ENCODE results near the gene TMEM212. TPM values are rescaled to one million over a fixed set of nuclear protein-coding genes. Genes with fewer than 3 reads are reported as not detected.
A peak's percentile ranks its signal among the peaks of the same experiment; 100 is the strongest.

TMEM212 gene
- not detected for polyA plus RNA-seq (2013, experiment 1 of 2)
- polyA plus RNA-seq (2013, experiment 2 of 2): not detected

DNA sequence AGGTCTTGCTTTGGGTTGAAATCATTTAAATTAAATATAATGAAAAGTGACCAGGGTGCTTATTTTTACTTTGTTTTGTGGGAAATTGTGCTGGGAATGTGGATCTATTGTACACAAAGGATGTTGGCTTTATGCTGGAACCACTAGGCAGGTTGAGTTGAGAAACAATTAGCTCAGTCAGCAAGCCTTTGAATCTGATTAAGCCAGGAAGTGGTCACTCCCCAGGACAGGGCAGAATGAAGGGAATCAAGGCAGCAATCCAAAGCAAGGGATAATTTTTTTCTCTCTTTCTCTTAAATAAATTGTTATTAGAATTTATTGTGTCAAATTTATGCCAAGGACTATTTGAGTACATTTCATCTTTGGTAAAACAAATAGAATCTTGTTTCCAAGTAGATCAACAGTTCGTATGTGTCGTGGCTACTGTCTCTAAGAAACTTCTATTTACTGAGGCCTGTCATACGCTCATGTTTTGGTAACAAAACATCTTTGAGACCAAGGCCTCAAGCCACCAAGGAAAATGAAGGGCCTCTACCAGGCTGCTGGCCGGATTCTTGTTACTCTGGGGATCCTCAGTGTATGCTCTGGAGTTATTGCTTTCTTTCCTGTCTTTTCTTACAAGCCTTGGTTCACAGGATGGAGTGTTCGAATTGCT, at the start of gene TMEM212:
TMEM212 (plus strand) TSS at position 486 of the 655 bp plus-strand sequence; CDS start at position 521, 35 bp downstream.
- Histone ChIP-seq H3K4me1 (ENCODE audit: control insufficient read depth, insufficient read depth, low read length, poor library complexity, severe bottlenecking) (peaks cover 35% of the 10 kb centered on the region), H3K4me3 (ENCODE audit: extremely low read depth, insufficient read depth, low read length, poor library complexity, severe bottlenecking) (no peak within 1 kb of the TSS), H3K27ac (ENCODE audit: low read depth, low read length, severe bottlenecking) (peak within 1 kb of the TSS; percentile 77), H3K9me3 (ENCODE audit: control insufficient read depth, low read length) (no peaks in the 10 kb centered on the region), H3K36me3 (ENCODE audit: control insufficient read depth, insufficient read depth, low read length) (no peaks in the 10 kb centered on the region)
- WGBS, 2 experiments (ENCODE audit: insufficient coverage in 2 of 2): 86 to 91% methylated on average over 4 of the region's 5 CpGs

DNA sequence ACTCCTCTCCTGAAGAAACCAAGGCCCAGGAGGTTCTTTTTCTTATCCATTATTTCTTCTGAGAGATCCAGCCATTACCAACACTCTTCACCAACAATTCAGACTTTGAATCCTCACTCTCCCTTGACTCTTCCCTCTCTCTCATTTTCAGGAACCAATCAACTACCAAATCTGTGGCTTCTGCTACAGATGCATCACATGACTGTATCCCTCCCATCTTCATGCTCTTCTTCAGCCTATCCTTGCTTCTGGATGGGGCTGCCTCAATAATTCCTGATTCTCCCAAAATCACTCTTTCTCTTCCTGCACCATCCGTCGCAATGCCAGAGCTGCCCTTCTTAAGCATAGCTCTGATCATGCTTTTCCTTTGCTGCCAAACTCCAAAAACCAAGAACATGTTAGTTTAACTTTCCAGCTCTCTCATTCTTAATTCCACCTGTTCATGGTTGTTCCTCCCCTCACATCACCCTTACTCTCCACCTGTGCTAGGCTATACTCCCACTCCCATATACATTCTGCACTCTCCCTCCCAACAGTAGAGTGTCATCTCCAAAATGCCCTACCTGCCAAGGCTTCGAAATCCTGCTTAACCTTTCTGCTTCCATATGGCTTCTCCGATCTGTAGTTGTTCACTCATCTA, 46.4 kb upstream of the TMEM212 start:
- peaks cover 17% of the 10 kb centered on the region for H3K4me1 ChIP-seq (ENCODE audit: control insufficient read depth, insufficient read depth, low read length, poor library complexity, severe bottlenecking)
- no peaks in the 10 kb centered on the region for H3K9me3 ChIP-seq (ENCODE audit: control insufficient read depth, low read length)
- no peak overlapping the region for H3K27ac ChIP-seq (ENCODE audit: low read depth, low read length, severe bottlenecking)
- WGBS, 2 experiments (ENCODE audit: insufficient coverage in 2 of 2): 97 to 98% methylated on average over 4 of the region's 4 CpGs
- no peaks in the 10 kb centered on the region for H3K36me3 ChIP-seq (ENCODE audit: control insufficient read depth, insufficient read depth, low read length)
- no peak overlapping the region for H3K4me3 ChIP-seq (ENCODE audit: extremely low read depth, insufficient read depth, low read length, poor library complexity, severe bottlenecking)

DNA sequence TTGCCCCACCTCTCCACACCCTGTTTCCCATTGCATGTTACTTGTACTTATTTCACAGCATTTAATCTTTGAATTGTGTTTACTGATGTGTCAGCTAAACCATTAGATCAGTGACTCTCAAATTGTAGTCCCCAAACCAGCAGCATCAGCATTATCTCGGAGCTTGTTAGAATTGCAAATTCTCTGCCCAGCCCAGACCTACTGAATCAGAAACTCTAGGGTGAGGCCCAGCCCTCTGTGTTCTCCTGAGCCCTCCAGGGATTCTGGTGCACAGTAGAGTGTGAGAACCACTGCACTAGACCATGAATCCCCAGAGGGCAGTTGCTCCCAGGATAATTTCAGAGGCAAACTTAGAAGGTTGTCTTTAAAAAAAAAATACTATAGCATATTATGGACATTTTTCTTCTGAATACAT, 45.9 kb upstream of the TMEM212 start:
- 22 to 57% methylated on average over 1 of the region's 1 CpG for WGBS, 2 experiments (ENCODE audit: insufficient coverage in 2 of 2)
- Histone ChIP-seq H3K27ac (ENCODE audit: low read depth, low read length, severe bottlenecking) (no peak overlapping the region), H3K4me1 (ENCODE audit: control insufficient read depth, insufficient read depth, low read length, poor library complexity, severe bottlenecking) (peaks cover 11% of the 10 kb centered on the region), H3K9me3 (ENCODE audit: control insufficient read depth, low read length) (no peaks in the 10 kb centered on the region), H3K4me3 (ENCODE audit: extremely low read depth, insufficient read depth, low read length, poor library complexity, severe bottlenecking) (no peak overlapping the region), H3K36me3 (ENCODE audit: control insufficient read depth, insufficient read depth, low read length) (no peaks in the 10 kb centered on the region)

DNA sequence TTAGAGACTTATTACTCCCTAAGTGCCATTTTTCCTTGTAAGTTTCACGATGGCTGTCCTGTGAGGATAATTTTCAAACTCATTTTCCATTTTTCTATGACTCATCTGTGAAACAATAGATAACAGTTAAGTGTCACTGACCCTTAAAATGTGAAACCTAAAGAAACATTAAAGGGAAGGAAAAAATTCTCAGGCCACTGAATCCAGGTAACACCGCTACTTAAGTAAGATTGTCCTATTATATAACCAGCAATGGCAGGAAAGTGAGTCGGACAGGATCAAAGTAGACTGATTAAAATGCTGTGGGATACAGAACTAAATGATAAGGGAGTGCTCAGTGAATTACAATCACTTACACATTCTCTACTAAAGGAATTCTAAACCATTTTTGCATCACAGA, 45.3 kb upstream of the TMEM212 start:
- Histone ChIP-seq H3K4me1 (ENCODE audit: control insufficient read depth, insufficient read depth, low read length, poor library complexity, severe bottlenecking) (peaks cover 5% of the 10 kb centered on the region), H3K4me3 (ENCODE audit: extremely low read depth, insufficient read depth, low read length, poor library complexity, severe bottlenecking) (no peak overlapping the region), H3K9me3 (ENCODE audit: control insufficient read depth, low read length) (no peaks in the 10 kb centered on the region), H3K27ac (ENCODE audit: low read depth, low read length, severe bottlenecking) (no peak overlapping the region), H3K36me3 (ENCODE audit: control insufficient read depth, insufficient read depth, low read length) (no peaks in the 10 kb centered on the region)
- WGBS, 2 experiments (ENCODE audit: insufficient coverage in 2 of 2): no CpG with 5 or more reads among the region's 3 CpGs

DNA sequence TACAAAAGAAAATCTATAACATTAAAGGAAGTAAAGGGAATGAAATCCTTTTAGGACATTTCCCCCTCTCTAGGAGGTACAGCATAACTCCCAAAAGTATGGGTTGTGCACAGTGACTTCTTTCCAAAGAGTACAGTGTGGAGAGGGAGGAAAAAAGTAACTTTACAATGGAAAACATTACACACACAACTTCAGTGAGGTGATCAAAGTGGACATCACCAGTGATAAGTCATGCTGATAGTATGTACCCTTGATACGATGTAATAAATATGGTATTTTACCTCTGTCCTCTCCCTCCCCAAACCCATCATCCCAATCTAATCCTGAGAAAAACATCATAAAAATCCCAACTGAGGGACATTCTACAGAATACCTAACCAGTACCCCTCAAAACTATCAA, 43.6 kb upstream of the TMEM212 start:
- Histone ChIP-seq H3K4me3 (ENCODE audit: extremely low read depth, insufficient read depth, low read length, poor library complexity, severe bottlenecking) (no peak overlapping the region), H3K27ac (ENCODE audit: low read depth, low read length, severe bottlenecking) (no peak overlapping the region), H3K9me3 (ENCODE audit: control insufficient read depth, low read length) (no peaks in the 10 kb centered on the region), H3K36me3 (ENCODE audit: control insufficient read depth, insufficient read depth, low read length) (no peaks in the 10 kb centered on the region), H3K4me1 (ENCODE audit: control insufficient read depth, insufficient read depth, low read length, poor library complexity, severe bottlenecking) (peaks cover 4% of the 10 kb centered on the region)
- no CpG with 5 or more reads among the region's 1 CpG for WGBS, 2 experiments (ENCODE audit: insufficient coverage in 2 of 2)

DNA sequence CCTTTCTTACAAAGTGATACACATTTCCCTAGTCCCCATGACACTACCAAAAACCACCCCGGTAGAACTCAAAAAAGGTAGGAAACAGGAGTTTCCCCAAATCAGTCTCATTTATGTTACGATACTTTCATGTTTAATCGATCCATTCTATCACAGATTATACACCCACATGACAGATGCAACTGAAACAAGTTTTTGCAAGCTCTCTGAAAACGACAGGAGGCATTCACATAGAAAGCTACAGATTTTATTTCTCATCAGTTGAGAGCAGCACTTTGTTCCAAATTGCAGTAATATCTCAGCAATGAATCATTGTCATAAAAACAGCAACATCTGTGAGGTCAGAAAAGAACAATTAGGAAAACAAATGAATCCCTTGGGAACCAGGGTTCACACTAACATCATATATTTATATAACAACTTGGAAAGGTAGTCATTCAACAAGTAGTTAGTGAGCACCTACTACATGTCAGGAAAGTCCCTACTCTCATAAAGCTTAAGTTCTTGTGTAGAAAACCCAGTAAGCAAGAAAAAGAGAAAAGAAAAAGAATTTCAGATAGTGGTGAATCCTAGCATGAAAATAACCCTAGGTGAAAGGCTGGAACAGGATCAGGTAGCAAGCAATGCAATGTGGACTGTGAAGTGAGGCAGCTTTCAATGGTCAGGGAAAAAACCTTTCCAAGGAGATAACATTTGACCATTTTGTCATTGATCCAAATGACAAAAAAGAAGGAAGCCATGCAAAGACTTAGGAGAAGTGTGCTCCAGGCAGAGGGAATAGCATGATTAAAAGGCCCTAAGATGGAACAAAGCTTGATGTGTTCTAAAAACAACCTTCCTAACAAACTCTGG, 41.2 kb upstream of the TMEM212 start:
- Histone ChIP-seq H3K4me1 (ENCODE audit: control insufficient read depth, insufficient read depth, low read length, poor library complexity, severe bottlenecking) (peaks cover 21% of the 10 kb centered on the region), H3K36me3 (ENCODE audit: control insufficient read depth, insufficient read depth, low read length) (no peaks in the 10 kb centered on the region), H3K27ac (ENCODE audit: low read depth, low read length, severe bottlenecking) (no peak overlapping the region), H3K9me3 (ENCODE audit: control insufficient read depth, low read length) (no peaks in the 10 kb centered on the region), H3K4me3 (ENCODE audit: extremely low read depth, insufficient read depth, low read length, poor library complexity, severe bottlenecking) (no peak overlapping the region)
- 90 to 92% methylated on average over 3 to 4 of the region's 4 CpGs for WGBS, 2 experiments (ENCODE audit: insufficient coverage in 2 of 2)

DNA sequence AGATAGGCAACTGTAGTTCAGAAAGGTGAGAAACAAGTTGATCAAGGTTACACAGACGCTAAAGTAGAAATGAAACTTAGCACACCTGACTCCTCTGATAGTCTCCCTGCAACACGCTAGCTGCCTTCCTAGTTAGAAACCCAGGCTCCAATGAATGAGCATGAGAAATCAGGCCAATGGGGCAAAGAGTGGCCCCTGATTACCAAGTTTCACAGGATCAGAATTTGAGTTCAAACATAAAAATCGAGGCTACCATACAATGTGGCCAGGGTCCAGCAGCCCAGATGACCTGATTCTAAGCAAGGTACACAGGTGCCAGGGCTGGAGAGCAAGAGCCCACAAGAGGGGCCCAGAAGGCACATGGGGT, 40.6 kb upstream of the TMEM212 start:
- H3K36me3 ChIP-seq (ENCODE audit: control insufficient read depth, insufficient read depth, low read length): no peaks in the 10 kb centered on the region
- H3K9me3 ChIP-seq (ENCODE audit: control insufficient read depth, low read length): no peaks in the 10 kb centered on the region
- H3K4me3 ChIP-seq (ENCODE audit: extremely low read depth, insufficient read depth, low read length, poor library complexity, severe bottlenecking): no peak overlapping the region
- peaks cover 21% of the 10 kb centered on the region for H3K4me1 ChIP-seq (ENCODE audit: control insufficient read depth, insufficient read depth, low read length, poor library complexity, severe bottlenecking)
- H3K27ac ChIP-seq (ENCODE audit: low read depth, low read length, severe bottlenecking): no peak overlapping the region
- WGBS, 2 experiments (ENCODE audit: insufficient coverage in 2 of 2): 92 to 100% methylated on average over 2 to 3 of the region's 3 CpGs

DNA sequence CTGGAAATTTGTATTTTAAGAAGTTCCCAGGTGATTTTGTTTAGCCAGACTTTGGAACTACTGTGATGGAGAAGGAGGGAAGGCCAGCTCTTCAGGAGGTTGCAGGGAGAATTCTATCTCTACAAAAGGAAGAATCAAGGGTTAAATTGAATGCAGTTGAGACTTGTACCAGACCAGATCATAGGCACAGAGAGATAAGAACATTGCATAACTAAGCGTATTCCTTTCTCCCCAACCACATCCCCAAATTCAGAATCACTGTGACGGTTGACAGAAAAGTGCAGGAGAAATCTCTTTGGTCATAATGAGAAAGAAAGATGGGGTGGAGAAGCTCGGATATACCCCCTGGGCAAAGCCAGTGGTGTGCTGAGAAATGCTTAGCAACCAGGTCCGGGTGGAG, 40.1 kb upstream of the TMEM212 start:
- H3K36me3 ChIP-seq (ENCODE audit: control insufficient read depth, insufficient read depth, low read length): no peaks in the 10 kb centered on the region

DNA sequence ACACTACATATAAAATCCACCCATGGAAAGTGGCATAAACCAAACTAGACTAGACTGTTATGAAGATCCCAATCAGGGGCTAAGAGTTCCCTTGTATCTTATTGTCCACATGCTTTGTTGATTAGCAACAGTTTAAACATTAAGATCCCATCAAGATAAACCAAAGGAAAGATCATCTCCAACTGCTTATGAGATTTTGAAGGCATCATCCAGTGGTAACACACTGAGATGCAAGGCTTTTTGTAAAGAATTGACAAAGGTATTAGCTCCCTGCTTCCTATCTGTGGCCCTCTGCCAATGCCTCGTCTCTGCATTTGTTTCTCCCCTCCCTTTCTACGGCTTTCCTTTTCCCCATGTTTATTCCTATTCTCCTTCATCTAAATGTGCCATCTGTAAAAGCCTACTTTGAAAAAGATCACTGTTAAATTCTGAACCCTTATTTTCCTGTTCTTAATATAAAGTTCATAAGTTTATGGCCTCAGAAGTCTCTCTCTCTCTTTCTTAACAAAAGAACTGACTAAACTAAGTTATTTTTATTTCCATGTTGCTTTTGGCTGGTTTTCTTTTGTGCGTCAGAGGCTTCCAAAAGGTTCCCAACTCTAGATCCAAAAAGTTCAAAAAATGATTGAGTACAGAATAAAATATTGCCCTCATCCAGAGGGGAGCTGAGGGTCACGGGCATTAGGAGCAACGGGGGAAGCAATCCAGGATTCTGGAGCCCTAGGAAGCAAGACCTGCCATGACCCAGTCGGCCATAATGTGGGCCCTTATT, 38.3 kb upstream of the TMEM212 start:
- H3K27ac ChIP-seq (ENCODE audit: low read depth, low read length, severe bottlenecking): no peak overlapping the region
- no peaks in the 10 kb centered on the region for H3K36me3 ChIP-seq (ENCODE audit: control insufficient read depth, insufficient read depth, low read length)
- H3K4me3 ChIP-seq (ENCODE audit: extremely low read depth, insufficient read depth, low read length, poor library complexity, severe bottlenecking): no peak overlapping the region
- H3K9me3 ChIP-seq (ENCODE audit: control insufficient read depth, low read length): no peaks in the 10 kb centered on the region
- peaks cover 25% of the 10 kb centered on the region for H3K4me1 ChIP-seq (ENCODE audit: control insufficient read depth, insufficient read depth, low read length, poor library complexity, severe bottlenecking)
- 95 to 100% methylated on average over 5 of the region's 6 CpGs for WGBS, 2 experiments (ENCODE audit: insufficient coverage in 2 of 2)

More for the DNA sequence above, 40.1 kb upstream of the TMEM212 start:
- Histone ChIP-seq H3K9me3 (ENCODE audit: control insufficient read depth, low read length) (no peaks in the 10 kb centered on the region), H3K4me1 (ENCODE audit: control insufficient read depth, insufficient read depth, low read length, poor library complexity, severe bottlenecking) (peaks cover 19% of the 10 kb centered on the region), H3K4me3 (ENCODE audit: extremely low read depth, insufficient read depth, low read length, poor library complexity, severe bottlenecking) (no peak overlapping the region), H3K27ac (ENCODE audit: low read depth, low read length, severe bottlenecking) (no peak overlapping the region)
- WGBS, 2 experiments (ENCODE audit: insufficient coverage in 2 of 2): 83 to 100% methylated on average over 2 of the region's 4 CpGs

DNA sequence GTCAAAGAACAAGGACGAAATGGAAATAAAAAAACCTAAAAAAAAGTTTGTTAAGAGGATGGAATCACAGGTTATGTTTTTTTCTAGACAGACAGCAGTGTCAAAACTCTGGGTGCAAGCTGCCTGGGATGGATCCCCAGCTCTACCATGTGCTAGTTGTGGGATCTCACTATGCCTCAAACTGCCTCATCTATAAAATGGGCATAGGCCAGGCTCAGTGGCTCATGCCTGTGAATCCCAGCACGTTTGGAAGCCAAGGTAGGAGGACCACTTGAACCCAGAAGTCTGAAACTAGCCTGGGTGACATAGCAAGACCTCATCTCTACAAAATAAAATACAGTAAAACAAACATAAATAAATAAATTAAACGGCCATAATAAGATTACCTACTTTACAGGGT, 37.5 kb upstream of the TMEM212 start:
- no peaks in the 10 kb centered on the region for H3K9me3 ChIP-seq (ENCODE audit: control insufficient read depth, low read length)
- H3K36me3 ChIP-seq (ENCODE audit: control insufficient read depth, insufficient read depth, low read length): no peaks in the 10 kb centered on the region
- no peak overlapping the region for H3K4me3 ChIP-seq (ENCODE audit: extremely low read depth, insufficient read depth, low read length, poor library complexity, severe bottlenecking)
- no peak overlapping the region for H3K27ac ChIP-seq (ENCODE audit: low read depth, low read length, severe bottlenecking)
- peaks cover 26% of the 10 kb centered on the region for H3K4me1 ChIP-seq (ENCODE audit: control insufficient read depth, insufficient read depth, low read length, poor library complexity, severe bottlenecking)
- WGBS, 2 experiments (ENCODE audit: insufficient coverage in 2 of 2): 91 to 100% methylated on average over 1 of the region's 3 CpGs
